Activated naive CD4-positive, alpha-beta T cell treated with anti-CD3 and anti-CD28 coated beads, Interleukin-2, amount 50 U/mL, for 24 hours (primary cell): ENCODE measurements around the gene MSI2.

ENCODE experiments used
- H3K27ac Mint-ChIP-seq: one replicate; pipeline ENCODE4 v1.8.0; 2021; ENCODE audit warnings: mild to moderate bottlenecking, mixed read lengths
- H3K27me3 Mint-ChIP-seq: one replicate; pipeline ENCODE4 v1.8.0; 2021; ENCODE audit warnings: mixed read lengths
- H3K36me3 Mint-ChIP-seq: one replicate; pipeline ENCODE4 v1.8.0; 2021; ENCODE audit warnings: mixed read lengths
- H3K4me1 Mint-ChIP-seq: one replicate; pipeline ENCODE4 v1.8.0; 2021; ENCODE audit warnings: mixed read lengths
- H3K4me3 Mint-ChIP-seq: one replicate; pipeline ENCODE4 v1.8.0; 2021; ENCODE audit warnings: mild to moderate bottlenecking, mixed read lengths
- H3K9me3 Mint-ChIP-seq: one replicate; pipeline ENCODE4 v1.8.0; 2021; ENCODE audit warnings: mixed read lengths

Gene MSI2

DNA sequence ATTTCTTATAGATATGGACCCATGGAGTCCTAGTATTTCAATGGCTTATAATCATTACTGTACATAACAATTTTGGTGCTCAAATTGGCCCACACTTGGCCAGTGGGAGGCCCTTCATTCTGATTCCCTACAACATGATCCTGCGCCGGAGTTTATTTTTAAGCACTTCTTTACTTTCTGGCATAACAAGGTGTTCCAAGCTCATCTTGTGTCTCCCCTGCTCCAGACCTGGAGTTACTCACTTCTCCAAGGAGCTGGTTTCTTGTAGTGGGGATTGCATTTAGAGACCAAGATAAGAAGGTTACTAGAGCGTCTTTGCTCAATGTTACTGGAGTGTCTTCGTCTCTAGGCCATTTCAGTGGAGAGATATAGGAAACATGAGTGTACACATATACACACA, 87.9 kb downstream of the MSI2 start:
- Mint-ChIP-seq H3K4me1 (peaks cover 30% of the 10 kb centered on the region), H3K9me3 (no peaks in the 10 kb centered on the region), H3K27me3 (no peaks in the 10 kb centered on the region), H3K4me3 (no peak overlapping the region), H3K27ac (no peak overlapping the region), H3K36me3 (peaks cover 27% of the 10 kb centered on the region)

DNA sequence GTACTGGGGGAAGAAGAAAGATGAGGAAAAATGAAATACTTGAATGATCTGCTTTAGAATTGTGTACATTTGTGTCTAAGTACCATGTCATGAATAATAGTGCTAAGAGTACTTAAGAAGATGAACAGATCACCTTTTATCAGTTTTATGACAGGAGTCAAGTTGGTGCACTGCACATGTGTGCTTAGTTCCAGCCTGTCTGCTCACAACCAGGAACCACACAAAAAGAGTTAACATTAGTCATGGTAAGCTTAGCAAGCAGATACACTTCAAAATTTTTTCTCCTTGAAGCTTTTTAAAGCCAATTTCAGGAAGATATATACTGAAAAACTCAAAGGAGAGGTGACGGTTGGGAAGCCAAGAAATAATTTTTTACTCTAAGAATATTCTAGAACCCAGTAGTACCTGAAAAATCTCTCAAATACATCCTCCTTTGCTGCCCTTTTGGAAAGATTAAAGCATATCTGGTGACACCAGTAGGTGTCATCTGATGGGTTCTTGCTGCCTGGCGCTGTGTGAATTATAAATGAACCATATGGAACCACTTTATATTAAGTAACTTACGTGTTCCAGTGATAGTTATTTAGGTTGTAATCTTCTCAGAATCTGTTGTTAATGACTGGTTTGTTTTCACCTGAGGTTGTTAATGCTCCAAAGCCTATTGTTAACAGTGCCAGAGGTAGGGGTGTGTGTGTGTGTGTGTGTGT, 93.4 kb downstream of the MSI2 start:
- no peaks in the 10 kb centered on the region for H3K27me3 Mint-ChIP-seq
- no peak overlapping the region for H3K27ac Mint-ChIP-seq
- H3K4me3 Mint-ChIP-seq = no peak overlapping the region
- H3K36me3 Mint-ChIP-seq = peaks cover 20% of the 10 kb centered on the region
- H3K4me1 Mint-ChIP-seq = peaks cover 41% of the 10 kb centered on the region
- H3K9me3 Mint-ChIP-seq = no peaks in the 10 kb centered on the region

DNA sequence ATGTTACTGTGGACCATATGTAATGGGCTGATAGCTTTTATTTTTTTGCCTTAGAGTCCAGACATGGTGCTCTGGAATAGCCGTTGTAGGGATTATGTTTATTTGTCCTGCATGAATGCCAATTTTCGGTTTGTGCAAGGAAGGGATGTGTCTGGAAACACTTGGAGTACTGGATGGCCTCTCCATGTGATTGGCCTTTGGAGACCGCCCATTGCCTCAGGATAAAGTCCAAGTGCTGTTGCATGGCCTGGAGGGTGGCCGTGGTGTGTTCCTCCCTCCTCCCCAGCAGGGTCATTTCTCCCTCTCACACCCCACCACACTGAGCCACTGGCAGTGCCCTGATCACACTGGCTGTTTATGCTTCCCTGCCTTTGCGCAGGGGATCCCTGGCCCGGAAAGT, 93.9 kb downstream of the MSI2 start:
- Mint-ChIP-seq H3K27ac (no peak overlapping the region), H3K9me3 (no peaks in the 10 kb centered on the region), H3K4me3 (no peak overlapping the region), H3K4me1 (peaks cover 47% of the 10 kb centered on the region), H3K36me3 (peaks cover 20% of the 10 kb centered on the region), H3K27me3 (no peaks in the 10 kb centered on the region)

DNA sequence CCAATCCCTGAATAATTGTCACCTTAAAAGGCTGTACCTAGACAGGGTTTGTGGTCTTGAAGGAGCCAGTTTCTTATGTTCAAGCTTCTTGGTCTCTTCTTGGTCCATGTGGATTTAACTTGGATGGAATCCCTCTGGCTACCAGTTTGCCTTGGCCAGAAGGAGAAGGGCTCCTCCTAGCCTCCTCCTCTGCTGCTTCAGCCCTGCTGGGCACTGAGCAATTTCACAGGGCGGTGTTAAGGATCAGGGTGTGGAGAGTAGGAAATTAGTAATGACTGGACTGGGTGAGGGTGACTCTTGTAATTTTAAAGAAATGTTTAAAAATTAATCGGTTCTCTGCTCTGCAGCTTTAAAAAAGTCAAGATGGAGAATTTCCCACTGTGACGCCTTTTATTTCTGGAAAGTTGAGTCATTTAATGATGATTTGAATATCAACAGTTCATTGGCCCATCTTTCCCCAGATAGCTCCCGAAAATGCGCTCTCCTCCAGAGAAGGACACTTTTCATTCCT, 96.4 kb downstream of the MSI2 start:
- H3K36me3 Mint-ChIP-seq = peaks cover 14% of the 10 kb centered on the region
- no peak overlapping the region for H3K27ac Mint-ChIP-seq
- H3K4me3 Mint-ChIP-seq = no peak overlapping the region
- H3K4me1 Mint-ChIP-seq = peaks cover 65% of the 10 kb centered on the region
- no peaks in the 10 kb centered on the region for H3K27me3 Mint-ChIP-seq
- H3K9me3 Mint-ChIP-seq = no peaks in the 10 kb centered on the region

DNA sequence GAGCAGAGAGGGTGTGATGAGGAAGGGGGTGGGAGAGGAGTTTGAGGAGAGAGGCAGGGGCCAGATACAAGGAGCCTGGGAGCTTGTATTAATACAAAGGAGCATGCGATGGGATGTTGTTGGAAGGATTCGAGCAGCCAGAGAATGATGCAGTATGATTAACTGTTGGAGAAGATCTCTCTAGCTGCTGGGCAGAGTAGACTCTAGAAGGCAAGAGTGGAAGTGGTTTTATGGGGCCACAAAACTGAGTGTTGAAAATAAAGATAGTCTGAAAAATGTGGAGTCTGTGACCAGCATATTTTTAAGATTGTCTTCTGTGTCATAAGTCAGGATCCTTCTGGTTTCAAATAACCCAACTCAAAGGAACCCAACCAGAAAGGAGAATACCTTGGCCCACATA, 98.3 kb downstream of the MSI2 start:
- peaks cover 72% of the 10 kb centered on the region for H3K4me1 Mint-ChIP-seq
- no peak overlapping the region for H3K4me3 Mint-ChIP-seq
- H3K36me3 Mint-ChIP-seq = peaks cover 4% of the 10 kb centered on the region
- H3K27me3 Mint-ChIP-seq = no peaks in the 10 kb centered on the region
- H3K9me3 Mint-ChIP-seq = no peaks in the 10 kb centered on the region
- no peak overlapping the region for H3K27ac Mint-ChIP-seq

DNA sequence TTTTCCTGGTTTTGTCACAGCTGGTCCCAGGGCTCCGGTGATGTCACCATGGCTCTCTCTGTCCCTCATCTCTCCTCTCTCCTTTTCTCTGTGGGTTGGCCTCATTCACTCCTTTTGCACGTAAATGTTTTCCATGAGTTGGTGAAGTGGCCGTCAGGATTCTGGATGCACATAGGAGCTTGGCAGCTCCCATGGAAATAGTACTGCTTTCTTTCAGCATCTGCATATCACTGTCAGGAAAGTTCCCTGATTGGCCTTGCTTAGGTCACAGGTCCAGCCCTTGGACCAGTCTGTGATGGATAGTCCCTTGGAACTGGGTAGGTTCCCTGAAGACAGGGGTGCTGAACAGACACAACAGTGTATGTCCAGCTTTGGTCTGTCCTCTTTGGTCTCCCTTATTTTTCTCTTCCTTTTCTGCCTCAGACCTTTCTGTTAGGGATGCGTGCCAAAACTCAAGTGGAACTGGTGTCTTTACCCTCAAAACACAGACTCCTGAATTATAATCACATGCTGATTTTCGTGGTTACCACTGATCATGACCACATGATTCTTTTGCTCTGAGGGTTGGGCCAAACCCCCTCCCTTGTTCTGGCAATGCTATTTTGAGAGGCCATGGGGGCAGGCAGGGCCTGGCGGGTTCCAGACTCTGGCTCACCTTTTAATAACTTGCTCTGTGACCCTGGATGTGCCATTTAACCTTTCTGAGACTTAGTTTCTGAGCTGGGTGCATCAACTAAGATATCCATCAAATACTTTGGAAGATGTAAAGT, 99.0 kb downstream of the MSI2 start:
- H3K27me3 Mint-ChIP-seq = no peaks in the 10 kb centered on the region
- no peak overlapping the region for H3K4me3 Mint-ChIP-seq
- no peaks in the 10 kb centered on the region for H3K9me3 Mint-ChIP-seq
- H3K36me3 Mint-ChIP-seq = peaks cover 4% of the 10 kb centered on the region
- H3K4me1 Mint-ChIP-seq = peaks cover 72% of the 10 kb centered on the region
- H3K27ac Mint-ChIP-seq = no peak overlapping the region

DNA sequence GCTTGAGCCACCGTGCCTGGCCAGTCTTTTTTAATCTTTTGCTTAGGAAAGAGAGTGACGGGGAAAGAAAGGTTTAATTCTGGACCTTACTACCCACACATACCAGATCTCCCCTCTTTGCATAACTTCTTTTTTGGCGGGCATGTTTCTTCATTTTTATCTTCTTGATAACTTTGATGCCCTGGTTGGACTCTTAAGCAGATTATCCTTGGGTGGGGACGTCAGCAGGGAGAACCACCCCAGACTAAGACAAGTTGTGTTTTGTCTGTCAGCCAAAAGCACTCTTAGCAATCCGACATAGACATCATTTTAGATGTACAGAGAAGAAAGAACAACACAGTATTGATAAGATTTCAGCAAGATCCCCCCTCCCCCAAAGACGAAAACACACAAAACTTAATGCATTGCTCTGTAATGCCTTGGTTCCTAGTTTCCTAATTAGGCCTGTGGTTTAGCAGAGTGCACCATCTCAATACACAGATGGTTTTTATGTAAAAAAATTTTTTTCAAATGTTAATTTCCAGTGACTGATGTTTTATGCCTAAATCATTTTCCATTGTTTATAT, 99.9 kb downstream of the MSI2 start:
- Mint-ChIP-seq H3K27ac (peak overlapping the region; percentile 19), H3K27me3 (no peaks in the 10 kb centered on the region), H3K36me3 (peaks cover 3% of the 10 kb centered on the region), H3K4me3 (no peak overlapping the region), H3K9me3 (no peaks in the 10 kb centered on the region), H3K4me1 (peaks cover 64% of the 10 kb centered on the region)

DNA sequence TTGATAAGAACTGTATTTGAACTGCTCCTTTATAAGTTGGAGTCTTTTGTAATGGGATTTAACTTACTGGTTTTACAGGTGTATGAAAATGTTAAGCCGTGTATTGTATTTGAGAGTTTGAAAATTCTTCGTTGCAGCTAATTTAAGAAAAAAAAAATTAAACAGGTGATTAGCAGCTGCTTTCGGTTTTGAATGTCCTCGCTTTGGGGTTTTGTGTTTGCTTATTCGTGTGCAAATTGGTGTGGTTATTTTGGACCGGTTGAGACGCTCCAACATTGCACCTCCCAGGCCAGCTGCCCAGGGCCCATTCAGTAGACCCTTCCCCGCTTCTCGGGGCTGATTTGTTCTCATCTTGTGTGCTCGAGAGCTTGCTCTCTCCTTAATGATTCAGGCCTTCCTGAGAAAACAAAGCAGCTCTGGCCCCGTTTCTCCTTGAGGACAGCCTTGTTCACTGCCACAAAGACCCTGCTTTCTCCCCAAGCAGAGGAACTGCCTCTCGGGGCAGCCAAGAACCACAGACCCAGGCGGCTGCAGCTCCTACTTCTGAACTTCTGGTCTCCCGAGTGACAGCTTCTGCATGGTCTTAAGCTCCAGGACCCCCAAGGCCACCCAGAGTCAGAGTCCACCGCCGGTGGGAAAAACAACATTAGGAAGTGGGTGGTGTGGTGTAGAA, 100.5 kb downstream of the MSI2 start:
- no peak overlapping the region for H3K27ac Mint-ChIP-seq
- no peaks in the 10 kb centered on the region for H3K27me3 Mint-ChIP-seq
- H3K4me1 Mint-ChIP-seq = peaks cover 64% of the 10 kb centered on the region

DNA sequence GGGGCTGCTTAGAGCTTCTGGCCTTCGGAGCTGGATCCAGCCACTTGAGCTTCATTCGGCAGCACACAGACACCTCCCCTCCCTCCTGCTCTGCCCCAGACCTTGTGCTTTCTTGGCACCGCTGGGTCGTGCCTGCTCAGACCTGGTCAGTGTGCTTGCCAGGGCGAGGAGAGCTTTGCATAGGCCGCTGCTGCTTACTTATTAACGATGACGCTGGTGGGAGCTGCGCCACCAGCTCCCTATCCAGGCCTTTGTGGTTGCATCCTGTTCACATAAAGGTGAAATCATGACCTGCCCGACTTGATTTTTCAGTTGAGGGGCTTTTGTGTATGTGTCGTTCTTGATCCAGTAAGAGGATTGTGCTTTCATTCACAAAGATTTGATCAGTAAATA, 101.1 kb downstream of the MSI2 start:
- Mint-ChIP-seq H3K4me3 (peak overlapping the region; percentile 19), H3K4me1 (peaks cover 64% of the 10 kb centered on the region), H3K27me3 (no peaks in the 10 kb centered on the region), H3K36me3 (peaks cover 3% of the 10 kb centered on the region), H3K9me3 (no peaks in the 10 kb centered on the region), H3K27ac (peak overlapping the region; percentile 30)

More for the DNA sequence above, 100.5 kb downstream of the MSI2 start:
- peaks cover 3% of the 10 kb centered on the region for H3K36me3 Mint-ChIP-seq
- H3K4me3 Mint-ChIP-seq = peak overlapping the region; percentile 45
- no peaks in the 10 kb centered on the region for H3K9me3 Mint-ChIP-seq

DNA sequence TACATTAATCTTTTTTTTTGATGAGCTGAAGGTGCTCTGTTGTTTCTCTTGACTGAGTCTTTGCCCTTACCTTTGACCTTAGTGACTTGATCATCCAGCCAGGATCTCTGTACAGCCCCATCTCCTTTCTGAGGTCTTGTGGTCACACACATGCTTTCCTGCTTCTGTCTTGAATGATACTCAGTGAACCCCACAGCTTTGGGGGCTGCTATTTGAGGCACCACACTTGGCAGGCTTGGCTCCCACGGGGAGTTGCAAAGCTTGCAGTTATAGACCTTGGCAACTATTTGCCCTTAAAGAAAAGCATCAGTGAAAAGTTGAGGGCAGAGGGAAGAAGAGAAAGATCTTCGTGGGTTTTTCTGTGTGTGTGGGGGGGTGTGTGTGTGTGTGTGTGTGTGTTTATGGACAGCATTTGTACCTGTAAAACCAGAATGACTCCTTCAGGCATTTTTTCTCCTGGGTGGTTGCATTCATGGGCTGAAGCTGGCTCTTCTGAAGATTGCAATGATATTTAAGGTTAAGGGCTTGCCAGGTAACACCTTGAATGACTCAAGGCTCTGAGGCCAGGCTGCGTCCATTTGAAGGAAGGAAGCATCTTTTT, 101.6 kb downstream of the MSI2 start:
- H3K27me3 Mint-ChIP-seq = no peaks in the 10 kb centered on the region
- no peaks in the 10 kb centered on the region for H3K9me3 Mint-ChIP-seq
- no peak overlapping the region for H3K4me3 Mint-ChIP-seq
- peak overlapping the region; percentile 30 for H3K27ac Mint-ChIP-seq
- H3K36me3 Mint-ChIP-seq = peaks cover 7% of the 10 kb centered on the region
- H3K4me1 Mint-ChIP-seq = peaks cover 65% of the 10 kb centered on the region

DNA sequence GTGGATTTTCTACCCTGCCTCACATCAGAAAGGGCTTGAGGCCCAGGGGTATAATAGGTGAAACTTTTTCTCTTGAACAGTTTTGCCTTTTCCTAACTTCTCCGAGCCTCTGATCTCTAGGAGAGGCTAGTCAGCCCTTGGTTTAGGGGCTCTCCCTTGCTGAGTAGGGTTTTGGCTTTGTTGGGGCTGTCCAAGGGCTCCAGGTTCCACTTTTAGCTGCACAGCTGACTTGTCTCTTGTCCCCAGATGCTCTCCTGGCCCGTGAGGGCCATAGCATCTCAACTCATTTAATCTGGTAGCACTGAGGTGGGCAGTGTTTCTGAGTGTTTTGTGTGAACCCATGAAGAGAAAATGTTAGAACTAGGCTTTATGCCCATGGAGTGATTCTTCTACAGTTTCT, 103.9 kb downstream of the MSI2 start:
- Mint-ChIP-seq H3K27ac (no peak overlapping the region), H3K4me1 (peaks cover 45% of the 10 kb centered on the region), H3K27me3 (no peaks in the 10 kb centered on the region)

DNA sequence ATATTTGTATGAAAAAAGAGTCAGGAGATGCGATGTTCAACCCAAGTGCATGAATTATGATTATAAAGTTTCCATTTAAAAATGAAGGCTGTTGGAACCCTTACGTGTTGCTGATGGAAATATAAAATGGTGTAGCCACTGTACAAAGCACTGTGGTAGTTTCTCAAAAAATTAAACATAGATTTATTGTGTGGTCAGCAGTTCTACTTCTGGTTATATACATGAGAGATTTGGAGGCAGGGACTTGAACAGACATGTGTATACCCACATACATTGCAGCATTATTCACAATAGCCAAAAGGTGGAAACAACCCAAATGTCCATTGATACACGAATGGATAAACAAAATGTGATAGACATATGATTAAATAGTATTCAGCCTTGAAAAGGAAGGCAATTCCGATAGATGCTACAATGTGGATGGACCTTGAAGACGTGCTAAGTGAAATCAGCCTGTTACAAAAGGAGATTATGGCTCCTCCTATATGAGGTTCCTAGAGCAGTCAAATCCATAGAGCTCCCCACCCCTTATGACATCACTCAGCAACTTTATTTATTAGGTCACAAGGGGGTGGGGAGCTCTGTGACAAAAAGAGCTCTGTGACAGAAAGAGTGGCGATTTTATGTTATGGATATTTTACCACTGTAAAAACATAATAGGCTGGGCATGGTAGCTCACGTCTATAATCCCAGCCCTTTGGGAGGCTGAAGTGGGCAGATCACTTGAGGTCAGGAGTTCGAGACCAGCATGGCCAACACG, 106.7 kb downstream of the MSI2 start:
- peaks cover 4% of the 10 kb centered on the region for H3K36me3 Mint-ChIP-seq
- no peaks in the 10 kb centered on the region for H3K27me3 Mint-ChIP-seq
- H3K9me3 Mint-ChIP-seq = no peaks in the 10 kb centered on the region
- no peak overlapping the region for H3K27ac Mint-ChIP-seq
- peaks cover 22% of the 10 kb centered on the region for H3K4me1 Mint-ChIP-seq
- H3K4me3 Mint-ChIP-seq = no peak overlapping the region

More for the DNA sequence above, 103.9 kb downstream of the MSI2 start:
- H3K36me3 Mint-ChIP-seq = peaks cover 4% of the 10 kb centered on the region
- H3K9me3 Mint-ChIP-seq = no peaks in the 10 kb centered on the region
- no peak overlapping the region for H3K4me3 Mint-ChIP-seq

DNA sequence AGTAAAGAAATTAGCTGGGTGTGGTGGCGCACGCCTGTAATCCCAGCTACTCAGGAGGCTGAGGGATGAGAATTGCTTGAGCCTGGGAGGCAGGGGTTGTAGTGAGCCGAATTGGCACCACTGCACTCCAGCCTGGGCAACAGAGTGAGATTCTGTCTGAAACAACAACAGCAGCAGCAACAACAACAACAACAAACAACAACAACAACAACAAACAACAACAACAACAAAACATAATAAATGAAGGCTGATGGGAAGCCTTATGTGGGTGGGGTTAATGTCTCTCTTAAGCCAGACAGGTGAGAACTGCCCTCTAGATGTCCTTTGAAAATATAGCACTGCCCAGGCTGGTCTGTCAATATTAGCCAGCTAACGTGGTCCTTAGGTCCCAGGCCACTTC, 107.3 kb downstream of the MSI2 start:
- no peaks in the 10 kb centered on the region for H3K9me3 Mint-ChIP-seq
- no peak overlapping the region for H3K4me3 Mint-ChIP-seq
- H3K27ac Mint-ChIP-seq = no peak overlapping the region
- peaks cover 19% of the 10 kb centered on the region for H3K4me1 Mint-ChIP-seq
- H3K36me3 Mint-ChIP-seq = peaks cover 6% of the 10 kb centered on the region
- H3K27me3 Mint-ChIP-seq = no peaks in the 10 kb centered on the region

DNA sequence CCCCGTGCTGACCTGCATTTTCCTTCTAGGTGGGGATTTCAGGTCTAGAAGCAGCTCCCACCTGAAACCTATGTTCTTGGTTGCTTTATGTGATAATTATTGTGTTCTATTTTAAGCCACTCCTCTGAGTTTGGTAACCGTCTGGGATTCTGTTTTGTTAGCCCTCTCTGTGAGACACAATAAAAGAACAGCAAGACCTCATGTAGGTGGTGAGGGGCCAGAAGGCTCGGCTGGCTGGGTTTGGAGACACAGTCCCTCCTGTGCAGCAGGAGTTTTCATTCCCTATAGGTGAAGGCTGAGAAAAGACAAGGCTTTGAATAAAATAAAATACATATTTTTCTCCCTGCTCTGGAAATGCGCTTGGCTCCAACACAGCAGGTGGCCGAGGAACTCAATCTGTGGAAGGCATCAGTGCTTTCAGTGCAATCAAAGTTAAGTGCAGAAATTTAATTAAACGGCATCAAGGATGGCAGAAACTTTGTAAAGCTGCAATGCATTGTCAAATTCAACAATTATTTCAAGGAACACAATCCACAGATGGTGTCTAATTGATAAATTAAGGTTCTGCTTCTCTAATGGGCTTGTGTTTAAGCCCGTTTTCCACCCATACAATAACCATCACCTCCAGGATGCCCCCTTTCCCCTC, 107.8 kb downstream of the MSI2 start:
- H3K27me3 Mint-ChIP-seq = no peaks in the 10 kb centered on the region
- peaks cover 24% of the 10 kb centered on the region for H3K4me1 Mint-ChIP-seq
- no peak overlapping the region for H3K4me3 Mint-ChIP-seq
- H3K36me3 Mint-ChIP-seq = peaks cover 7% of the 10 kb centered on the region
- H3K27ac Mint-ChIP-seq = no peak overlapping the region
- no peaks in the 10 kb centered on the region for H3K9me3 Mint-ChIP-seq
